ENCODE measurements around the gene CDON.

Gene CDON

GRCh38 chr11:125954123-125954944 lies 108.3 kb downstream of the CDON start:
- no peak for DNase-seq

DNA sequence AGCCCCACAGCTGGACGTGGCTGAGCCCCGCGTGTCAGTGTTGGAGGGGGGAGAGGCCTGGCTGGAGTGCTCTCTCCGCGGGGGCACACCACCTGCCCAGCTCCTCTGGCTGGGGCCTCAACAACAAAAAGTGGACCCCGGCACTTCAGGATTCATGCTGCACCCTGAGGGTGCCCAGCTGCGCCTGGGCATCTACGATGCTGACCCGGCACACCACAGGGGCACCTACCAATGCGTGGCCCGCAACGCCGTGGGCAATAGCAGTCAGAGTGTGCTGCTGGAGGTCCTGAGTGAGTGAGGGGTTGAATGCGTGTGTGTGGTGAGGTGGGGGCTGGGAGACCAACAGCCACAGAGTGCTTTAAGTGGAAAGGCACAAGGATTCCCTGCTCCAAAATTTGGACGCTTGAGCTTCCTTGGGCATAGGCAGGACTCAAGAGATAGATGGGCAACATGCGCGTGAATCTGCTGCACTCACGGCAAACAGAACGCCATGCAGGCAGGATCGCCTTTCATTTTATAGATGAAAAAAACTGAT lies 109.2 kb downstream of the CDON start:
- no peak for DNase-seq

GRCh38 chr11:125952973-125953372 lies 109.7 kb downstream of the CDON start:
- DNase-seq: no peak

GRCh38 chr11:125952559-125952958 lies 110.1 kb downstream of the CDON start:
- no peak for DNase-seq

DNA sequence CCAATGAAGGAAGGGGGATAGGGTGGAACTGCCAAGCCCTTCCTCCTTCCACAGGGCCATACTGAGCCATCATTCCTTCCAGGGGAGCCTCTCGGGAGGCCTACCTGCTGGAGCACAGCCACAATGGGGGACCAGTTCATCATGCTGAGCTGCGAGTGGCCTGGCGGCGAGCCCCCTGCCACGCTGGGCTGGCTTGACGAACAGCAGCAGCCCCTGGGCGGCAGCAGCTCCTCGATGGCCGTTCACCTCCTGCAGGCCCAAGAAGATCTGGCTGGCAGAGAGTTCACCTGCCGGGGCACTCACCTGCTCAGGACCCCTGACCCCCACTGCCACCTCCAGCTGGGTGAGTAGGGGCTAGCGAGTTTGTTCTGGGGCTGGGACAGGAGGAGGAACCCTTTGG lies 110.9 kb downstream of the CDON start:
- no peak for DNase-seq

- no peak for DNase-seq
These were observed 111.7 kb downstream of the CDON start for GRCh38 chr11:125950696-125951651.

DNA sequence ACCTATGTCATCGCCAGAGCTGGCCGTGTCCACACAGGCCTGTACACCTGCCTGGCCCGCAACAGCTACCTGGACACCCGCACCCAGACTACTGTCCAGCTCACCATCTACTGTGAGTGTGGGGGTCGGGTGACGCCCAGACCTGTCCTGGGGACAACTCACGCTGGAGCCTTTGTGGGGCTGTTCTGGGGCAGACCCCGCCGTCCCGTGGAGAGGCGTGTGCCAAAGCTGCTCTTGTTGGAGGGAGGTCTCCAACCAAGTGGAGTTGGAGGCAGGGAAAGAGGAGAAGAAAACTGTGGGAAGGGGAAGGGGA lies 112.5 kb downstream of the CDON start:
- no peak for DNase-seq

GRCh38 chr11:125949271-125950177 lies 113.1 kb downstream of the CDON start:
- no peak for DNase-seq

DNA sequence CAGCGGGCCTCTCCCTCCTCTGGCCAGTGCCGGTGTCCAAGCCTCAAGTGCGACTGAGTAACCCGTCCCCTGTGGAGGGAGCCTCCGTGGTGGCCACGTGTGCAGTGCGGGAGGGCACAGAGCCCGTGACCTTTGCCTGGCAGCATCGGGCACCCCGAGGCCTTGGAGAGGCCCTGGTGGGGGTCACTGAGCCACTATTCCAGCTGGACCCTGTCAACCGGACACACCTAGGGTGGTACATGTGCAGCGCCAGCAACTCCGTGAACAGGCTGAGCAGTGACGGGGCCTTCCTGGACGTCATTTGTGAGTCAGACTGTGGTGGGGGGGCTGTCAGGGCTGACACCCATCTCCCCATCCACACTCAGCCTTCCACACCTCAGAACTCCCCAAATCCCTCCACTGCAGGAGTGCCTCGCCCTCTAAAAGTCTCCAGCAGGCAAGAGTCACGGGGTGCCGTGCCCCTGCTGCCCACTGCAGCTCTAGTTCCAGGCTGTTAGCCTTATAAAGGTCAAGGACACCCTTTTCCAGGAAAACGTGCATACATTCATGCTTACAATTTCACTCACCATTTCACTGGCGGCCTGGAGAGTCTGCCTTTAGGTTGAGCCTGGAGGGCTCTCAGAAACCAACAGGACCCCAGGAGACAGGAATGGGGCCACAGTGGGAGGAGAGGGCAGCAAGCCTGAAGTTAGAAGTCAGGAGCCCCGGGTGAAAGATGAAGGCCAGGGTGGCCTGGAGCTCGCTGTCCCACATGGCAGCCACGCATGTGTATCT lies 114.2 kb downstream of the CDON start:
- DNase-seq: no peak

GRCh38 chr11:125947419-125948277 lies 115.0 kb downstream of the CDON start:
- DNase-seq: no peak

DNA sequence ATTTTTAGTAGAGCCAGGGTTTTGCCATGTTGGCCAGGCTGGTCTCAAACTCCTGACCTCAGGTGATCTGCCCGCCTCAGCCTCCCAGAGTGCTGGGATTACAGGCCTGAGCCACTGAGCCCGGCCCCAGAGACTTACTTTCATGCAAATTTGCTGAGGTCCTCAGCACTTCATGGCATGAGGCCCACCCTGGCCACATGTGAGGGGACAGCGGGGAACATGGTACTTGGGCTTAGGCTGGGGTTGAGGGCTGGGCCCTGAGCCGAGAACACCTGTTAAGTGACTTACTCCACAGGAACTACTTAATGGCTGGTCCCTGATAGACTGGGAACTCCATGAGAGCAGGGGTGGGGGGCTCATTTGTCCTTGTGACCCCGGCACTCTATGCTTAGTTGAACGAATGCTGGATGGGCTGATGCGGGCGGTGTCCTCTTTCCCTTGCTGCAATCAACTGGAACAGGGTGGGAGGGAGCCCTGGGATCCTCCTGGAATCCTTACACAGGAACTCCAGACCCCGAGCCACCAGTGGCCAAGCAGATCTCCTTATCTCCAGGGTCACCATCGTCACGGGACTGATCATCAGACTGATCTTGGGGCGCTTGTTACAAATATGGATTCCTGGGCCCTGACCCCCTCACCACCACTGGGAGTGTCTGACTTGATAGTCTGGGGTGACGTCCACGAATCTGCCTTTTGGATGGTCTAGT lies 115.8 kb downstream of the CDON start:
- DNase-seq: no peak

DNA sequence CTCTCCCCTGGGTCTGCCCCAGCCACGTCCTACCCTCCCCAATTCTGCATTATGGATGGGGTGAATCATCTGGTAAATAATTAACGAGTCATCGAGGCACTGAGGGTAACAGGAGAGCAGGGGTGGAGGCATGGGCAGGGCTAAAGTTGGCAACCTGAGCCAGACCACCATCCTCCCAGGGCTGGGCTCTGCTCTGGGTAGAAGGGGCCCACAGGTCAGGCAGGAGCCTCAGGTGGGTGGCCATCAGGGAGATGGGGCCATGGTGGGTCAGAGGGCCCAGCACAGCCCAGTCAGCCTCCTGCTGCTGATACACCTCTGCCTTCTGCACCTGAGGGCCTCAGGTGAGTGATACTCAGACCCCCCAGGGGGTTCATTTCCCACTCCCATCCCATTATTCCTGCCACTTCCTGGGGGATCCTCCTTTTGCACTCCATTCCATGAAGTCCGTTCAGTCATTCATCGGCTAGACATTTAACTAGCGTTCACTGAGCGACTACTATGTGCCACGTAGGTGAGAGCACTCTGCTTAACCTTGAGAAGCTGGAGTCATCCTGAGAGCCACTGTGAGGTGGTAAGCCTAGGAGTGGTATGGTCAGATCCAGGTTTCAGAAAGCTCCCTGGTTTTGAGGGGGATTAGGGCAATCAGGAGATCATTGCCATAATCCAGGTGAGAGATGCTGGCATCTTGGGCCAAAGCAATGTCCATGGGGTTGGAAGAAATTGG lies 116.7 kb downstream of the CDON start, which contains the start of gene VSIG10L2:
TSS of gene VSIG10L2 (plus strand) at position 248 of the 724 bp plus-strand sequence. CDS start at position 260, 12 bp downstream.
- no peak for DNase-seq

DNA sequence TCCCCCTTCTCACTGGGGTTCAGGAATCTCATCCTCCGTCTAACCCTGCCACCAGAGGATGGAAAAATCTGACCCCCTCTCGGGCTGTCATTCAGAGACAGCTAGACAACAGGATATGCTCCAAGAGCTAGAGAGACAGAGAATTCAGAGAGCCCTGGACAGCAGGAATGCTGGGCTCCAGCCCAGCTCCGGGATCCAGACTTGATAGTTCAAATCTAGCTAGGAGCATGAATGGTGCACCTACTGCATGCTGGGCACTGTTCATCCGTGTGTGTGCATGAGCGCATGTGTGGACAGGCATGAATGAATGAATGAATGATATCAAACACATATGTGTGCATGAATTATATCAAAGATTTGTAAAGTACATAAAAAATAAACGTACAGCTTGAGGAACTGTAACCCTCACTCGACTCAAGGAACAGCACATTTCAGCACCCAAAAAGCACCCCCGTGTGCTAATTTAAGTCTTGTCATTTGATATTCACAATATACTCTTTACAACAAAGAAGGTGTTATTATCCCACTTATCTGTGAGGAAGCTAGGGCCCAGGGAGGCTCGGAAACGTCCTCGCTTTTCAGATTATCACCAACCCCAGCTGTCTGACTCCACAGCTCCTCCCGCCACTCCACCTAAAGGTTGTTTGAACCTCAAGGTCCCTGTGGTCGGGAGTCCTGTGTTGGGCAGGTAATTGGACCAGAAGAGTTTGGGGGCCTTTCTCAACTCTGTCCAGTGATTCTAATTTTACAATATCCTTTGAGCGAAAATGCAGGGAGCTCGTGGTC lies 117.5 kb downstream of the CDON start:
- no peak for DNase-seq

- no peak for DNase-seq
These were observed 118.2 kb downstream of the CDON start for GRCh38 chr11:125944350-125945010.

DNA sequence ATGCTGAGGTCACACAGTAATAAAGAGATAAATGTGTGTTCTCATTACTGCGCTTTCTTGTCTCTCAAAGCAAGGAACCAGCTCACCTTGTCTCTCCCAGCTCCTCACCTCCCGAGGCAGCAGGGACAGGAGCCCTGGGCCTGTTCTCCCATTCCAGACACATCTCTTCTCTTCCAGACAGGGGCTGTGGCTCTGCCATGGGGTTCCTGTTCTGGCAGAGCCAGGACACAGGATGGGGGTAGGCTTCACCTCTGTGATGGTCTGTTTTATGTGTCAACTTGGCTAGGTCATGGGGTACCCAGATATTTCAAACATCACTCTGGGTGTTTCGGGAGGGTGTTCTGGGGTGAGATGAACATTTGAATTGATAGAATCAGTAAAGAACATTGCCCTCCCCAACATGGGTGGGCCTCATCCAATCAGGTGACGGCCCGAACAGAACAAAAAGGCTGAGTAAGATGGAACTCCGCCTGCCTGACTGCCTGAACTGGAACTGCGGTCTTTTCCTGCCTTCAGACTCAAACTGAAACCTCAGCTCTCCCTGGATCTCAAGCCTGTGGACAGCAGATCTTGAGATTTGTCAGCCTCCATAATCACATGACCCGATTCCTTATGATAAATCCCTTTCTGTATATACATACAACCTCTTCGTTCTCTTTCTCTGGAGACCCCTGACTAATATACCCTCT lies 118.9 kb downstream of the CDON start:
- no peak for DNase-seq

- no peak for DNase-seq
These were observed 119.8 kb downstream of the CDON start for GRCh38 chr11:125942771-125943428.

Measured in DMS153 (cell line).